AG08395 (cell line): ENCODE measurements around the gene PHETA1.
A peak's percentile ranks its signal among the peaks of the same experiment; 100 is the strongest.

Experiments
- DNase-seq: peaks from one replicate; pipeline ENCODE4 v3.0.0; 2012; ENCODE audit warnings: mixed read lengths, low spot score

Gene PHETA1

GRCh38 chr12:111368788-111369495, at the start of gene PHETA1:
PHETA1 (minus strand) TSS chr12:111369095; CDS start chr12:111363427, 5,668 bp downstream.
- peak; percentile 98 for DNase-seq

GRCh38 chr12:111418594-111418880, 49.6 kb upstream of the PHETA1 start:
- DNase-seq, result no peak

GRCh38 chr12:111417784-111418593, 49.1 kb upstream of the PHETA1 start:
- no peak for DNase-seq

GRCh38 chr12:111417290-111417689, 48.4 kb upstream of the PHETA1 start:
- no peak for DNase-seq

- no peak for DNase-seq
Observed at GRCh38 chr12:111414711-111415252, 45.9 kb upstream of the PHETA1 start.

- peak; percentile 61 for DNase-seq
Observed at GRCh38 chr12:111413442-111414086, 44.7 kb upstream of the PHETA1 start.

- DNase-seq, result no peak
Observed at GRCh38 chr12:111412830-111413441, 44.0 kb upstream of the PHETA1 start.

- no peak for DNase-seq
Observed at GRCh38 chr12:111412007-111412829, 43.3 kb upstream of the PHETA1 start.

- DNase-seq, result no peak
Observed at GRCh38 chr12:111411185-111411764, 42.4 kb upstream of the PHETA1 start.

- no peak for DNase-seq
Observed at GRCh38 chr12:111410431-111411184, 41.7 kb upstream of the PHETA1 start.

- peak; percentile 67 for DNase-seq
Observed at GRCh38 chr12:111409780-111410430, 41.0 kb upstream of the PHETA1 start.

- no peak for DNase-seq
Observed at GRCh38 chr12:111409403-111409779, 40.5 kb upstream of the PHETA1 start.

GRCh38 chr12:111408686-111409402, 39.9 kb upstream of the PHETA1 start:
- no peak for DNase-seq

- DNase-seq, result no peak
Observed at GRCh38 chr12:111408116-111408440, 39.2 kb upstream of the PHETA1 start.

- DNase-seq, result no peak
Observed at GRCh38 chr12:111407377-111408115, 38.7 kb upstream of the PHETA1 start.

GRCh38 chr12:111406474-111407376, 37.8 kb upstream of the PHETA1 start:
- DNase-seq, result no peak

GRCh38 chr12:111405859-111406473, 37.1 kb upstream of the PHETA1 start, which contains the start of gene SH2B3:
SH2B3 (plus strand) TSS chr12:111405923; CDS start chr12:111418146, 12,223 bp downstream.
- DNase-seq, result no peak
